NCI-H187 (cell line): ENCODE data around the gene YIPF3.
"Not testable (repeated sequence)": the region's sequence is repeated elsewhere in the genome, so short reads cannot be mapped to it uniquely, and the experiment has no call there.

ENCODE experiments used
- DNase-seq, 2 experiments: peaks; one replicate each; lab custom pipeline; 2025; lab: John Stamatoyannopoulos, UW

The YIPF3 gene

DNA sequence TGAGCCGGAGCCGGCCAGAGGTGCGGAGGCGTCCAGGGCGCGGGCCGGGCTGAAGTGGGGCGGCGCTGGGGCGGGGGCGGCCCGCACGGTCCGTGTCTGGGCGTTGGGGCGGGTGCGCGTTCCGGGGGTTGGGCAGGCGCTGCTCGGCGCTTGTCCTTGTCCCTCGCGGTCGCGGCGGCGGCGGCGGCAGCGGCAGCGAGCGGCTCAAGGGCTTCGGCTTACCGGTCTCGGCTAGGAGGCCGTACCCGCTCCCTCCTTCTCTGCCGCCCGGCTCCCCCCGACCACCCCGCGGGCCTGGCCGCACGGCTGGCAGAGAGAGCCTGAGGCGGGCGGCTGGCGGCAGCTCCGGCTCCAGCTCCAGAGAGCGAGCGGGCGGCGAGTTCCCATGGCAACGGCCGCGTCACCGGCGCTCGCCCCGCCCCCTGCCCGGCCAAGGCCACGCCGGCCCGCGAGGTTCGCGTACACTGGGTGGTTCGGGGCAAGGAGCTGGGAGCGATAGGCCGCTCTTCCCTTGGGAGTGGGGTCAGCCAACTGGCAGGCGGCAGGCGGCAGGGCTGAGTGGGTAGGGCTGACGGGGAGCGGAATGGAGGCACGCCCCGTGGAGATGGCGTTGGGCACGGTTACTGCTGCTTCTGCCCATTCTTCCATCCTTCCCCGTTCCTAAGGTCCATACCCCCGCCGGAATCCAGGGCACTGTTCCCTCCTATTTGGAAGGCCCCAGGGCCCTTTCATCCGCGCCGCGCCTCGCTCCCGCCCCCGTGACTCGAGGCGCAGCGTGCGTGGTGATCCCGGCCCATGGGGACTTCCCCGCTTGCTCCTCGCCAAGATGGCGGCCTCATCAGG, 6.5 kb downstream of the YIPF3 start, which contains the start of gene LRRC73:
TSS of gene LRRC73 (minus strand) at position 363 of the 843 bp plus-strand sequence. CDS start 561 bp downstream, outside the sequence.
- DNase-seq = peak; percentile 51 to 58

DNA sequence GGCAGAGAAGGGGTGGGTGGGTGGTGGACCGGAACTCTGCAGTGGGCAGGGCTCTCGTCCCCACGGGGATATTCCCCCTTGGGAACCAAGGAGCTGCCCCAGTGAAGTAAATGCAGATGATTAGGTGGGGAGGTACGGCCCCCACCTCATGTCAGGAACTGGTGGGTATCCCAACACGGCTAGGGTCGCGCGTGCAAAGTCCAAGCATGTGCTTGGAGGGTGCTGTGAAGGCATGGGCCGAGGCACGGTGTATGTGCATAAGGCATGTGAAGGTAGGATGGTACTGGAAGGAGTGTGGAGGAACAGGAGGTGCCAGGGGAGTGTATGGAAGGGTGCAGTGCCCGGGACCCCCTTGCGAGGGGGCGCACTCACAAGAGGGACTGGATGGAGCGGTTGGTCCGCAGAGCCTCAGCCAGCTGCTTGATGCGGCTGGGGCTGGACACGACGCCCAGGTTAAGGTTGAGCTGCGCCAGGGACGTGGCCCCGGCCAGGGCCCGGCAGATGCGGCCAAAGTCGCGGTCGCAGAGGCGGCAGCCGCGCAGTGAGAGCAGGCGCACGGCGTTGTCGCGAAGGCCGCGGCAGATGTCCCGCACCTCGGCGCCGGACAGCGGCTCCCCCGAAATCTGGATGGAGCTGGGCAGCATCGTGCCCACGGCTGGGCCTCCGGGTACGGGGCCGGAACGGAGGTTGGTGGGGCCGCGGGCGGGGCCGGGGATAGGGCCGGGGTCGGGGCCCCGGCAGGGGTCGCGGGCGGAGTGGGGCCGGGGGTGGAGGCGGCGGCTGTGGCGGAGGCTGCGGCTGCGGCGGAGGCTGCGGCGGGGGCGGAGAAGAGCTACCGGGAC, 7.4 kb downstream of the YIPF3 start:
- DNase-seq = no peak

DNA sequence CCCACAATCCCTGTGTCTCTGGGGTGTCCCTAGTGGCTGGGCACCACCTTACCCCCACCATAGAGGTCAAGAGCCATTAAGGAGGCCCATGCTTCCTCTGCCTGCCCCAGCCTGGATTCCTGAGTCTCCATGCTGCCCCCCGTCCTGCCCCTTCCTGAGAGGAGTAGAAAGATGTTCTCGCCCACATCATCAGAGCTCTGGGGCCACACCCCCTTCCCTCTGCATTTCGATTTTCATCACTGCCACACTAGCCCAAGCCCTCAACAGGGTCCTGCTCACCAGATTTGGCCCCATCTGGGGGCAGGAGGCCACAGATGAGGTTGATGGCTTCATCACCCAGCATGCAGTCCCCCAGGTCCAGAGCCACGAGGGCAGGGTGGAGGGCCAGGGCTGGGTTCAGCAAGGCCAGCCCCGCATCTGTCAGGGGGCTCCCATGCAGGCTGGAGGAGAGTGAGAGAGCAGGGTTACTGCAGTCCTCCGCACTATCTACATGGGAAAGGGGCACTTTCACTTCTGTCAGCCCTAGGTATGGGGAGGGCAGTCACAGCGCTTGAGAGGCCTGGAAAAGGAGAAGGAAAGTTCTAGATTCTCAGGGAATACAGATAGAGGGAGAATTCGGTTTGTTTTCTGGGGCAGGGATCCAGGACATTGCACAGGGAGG, 8.1 kb downstream of the YIPF3 start:
- no peak for DNase-seq

DNA sequence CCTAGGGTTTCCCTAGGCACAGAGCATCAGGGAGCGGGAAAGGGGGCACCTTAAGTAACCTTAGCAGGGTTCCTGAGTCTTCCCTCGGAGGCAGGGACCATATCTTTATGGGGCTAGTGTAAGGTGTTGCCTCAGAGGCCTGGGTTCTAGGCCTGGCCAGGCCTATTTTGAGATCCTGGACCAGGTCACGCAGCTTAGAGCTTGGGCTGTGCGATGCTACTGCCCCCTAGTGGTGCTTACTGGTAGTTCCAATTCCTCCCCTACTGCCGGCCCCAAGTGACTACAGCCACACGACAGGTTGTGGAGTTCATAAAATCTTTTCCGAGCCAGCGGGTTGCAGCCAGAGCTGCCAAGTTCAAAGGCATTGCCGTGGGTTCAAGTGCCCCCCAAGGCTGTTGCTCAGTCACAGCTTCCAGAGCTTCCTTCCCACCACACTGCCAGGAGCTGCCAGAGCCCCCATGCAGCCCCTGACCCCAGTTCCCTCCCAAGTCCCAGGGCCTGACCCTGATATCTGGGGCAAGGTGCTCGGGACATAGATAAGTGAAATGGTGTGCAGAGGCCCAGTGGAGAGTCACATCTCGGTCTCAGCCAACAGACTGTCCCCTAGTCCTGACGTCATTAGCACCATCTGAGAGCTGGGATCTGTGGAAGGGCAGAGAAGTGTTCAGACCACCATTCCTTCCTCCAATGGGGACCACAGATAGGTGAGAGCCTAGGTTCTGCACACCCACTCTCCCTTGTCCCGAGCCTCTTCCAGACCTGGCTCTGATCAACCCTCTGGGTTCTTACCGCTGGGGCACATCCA, 9.9 kb downstream of the YIPF3 start:
- DNase-seq = peak; percentile 29 to 46

DNA sequence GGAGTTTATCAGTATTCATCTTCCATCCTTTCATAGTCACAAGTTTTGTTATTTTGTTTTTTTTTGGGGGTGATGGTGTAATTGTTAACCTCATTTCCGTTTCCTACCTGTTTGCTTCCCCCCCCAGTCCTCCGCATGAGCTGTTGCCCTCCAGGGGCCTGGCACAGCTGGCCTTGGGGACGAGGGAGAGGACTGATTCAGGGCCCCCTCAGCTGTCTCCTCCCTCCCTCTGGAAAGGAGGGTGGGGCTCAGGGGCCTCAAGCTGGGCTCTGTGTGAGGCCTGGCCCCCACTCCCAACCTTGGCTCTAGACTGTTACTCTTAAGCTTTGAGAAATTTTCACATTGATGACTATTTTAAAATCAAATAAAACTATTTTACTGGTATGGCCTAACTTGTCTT, 10.6 kb downstream of the YIPF3 start:
- no peak for DNase-seq

DNA sequence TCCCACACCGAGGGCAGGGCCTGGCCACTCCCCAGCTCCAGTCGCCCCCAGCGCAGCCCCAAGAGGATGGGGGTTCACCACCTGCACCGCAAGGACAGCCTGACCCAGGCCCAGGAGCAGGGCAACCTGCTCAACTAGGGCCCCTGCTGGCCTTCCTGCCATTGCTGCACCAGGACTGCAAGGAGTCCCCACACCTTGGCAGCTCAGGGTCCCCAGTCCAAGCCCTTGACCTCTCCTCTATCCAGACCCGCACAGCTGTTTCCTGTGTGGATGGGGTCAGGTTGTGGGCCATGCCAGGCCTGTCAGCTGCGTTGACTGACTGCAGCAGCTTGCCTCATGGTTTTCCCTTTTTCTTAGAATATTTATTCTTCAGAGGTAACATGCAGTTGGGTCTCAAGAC, 11.0 kb downstream of the YIPF3 start:
- no peak for DNase-seq

DNA sequence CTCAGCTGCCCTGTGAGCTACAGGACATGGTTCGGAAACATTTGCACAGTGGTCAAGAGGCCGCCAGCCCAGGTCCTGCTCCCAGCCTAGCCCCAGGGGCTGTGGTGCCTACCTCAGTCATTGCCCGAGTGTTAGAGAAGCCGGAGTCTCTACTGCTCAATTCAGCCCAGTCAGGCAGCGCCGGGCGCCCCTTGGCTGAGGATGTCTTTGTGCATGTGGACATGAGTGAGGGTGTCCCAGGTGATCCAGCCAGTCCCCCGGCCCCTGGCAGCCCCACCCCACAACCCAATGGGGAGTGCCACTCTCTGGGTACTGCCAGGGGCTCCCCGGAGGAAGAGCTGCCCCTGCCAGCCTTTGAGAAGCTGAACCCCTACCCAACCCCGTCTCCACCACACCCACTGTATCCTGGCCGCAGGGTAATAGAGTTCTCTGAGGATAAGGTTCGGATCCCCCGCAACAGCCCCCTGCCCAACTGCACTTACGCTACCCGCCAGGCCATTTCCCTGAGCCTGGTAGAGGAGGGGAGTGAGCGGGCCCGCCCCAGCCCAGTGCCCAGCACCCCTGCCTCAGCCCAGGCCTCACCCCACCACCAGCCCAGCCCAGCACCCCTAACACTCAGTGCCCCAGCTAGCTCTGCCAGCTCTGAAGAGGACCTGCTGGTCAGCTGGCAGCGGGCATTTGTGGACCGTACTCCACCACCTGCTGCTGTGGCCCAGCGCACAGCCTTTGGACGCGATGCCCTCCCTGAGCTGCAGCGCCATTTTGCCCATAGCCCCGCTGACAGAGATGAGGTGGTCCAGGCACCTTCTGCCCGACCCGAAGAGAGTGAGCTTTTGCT, 11.8 kb downstream of the YIPF3 start:
- no peak for DNase-seq

DNA sequence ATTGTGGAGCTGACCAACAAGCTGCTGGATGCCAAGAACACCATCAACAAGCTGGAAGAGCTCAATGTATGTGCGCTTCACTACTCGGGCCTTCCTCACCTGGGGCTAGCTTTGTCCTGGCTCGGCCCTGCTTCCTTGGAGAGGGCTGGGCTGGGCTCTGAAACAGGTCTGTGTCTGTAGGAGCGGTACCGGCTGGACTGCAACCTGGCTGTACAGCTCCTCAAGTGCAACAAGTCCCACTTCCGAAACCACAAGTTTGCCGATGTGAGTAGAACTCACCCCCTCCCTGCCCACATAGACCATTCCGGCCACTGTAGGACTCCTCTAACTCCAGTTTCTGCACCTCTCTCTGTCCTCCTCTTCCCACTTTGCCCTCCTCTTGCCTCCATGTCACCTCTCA, 13.3 kb downstream of the YIPF3 start:
- no peak for DNase-seq

DNA sequence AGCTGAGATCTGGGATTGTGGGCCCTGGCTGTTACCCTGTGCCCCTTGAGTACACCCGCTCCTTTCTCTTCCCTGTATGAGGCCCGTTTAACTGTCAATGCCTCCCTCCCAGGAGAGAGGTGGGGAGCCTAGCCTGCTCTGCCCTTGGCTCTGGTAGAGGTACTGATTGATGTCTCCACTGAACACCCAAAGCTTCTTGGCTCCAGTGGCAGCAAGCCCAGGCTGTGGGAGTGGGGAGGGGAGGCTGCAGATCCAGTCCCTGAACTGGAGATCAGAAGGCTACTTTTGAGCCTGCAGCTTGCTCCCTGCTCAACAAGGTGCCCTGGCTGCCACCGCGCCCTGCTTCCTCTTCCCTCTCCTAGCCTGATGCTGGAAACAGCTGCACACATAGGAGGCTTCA, 14.1 kb downstream of the YIPF3 start:
- DNase-seq = no peak

DNA sequence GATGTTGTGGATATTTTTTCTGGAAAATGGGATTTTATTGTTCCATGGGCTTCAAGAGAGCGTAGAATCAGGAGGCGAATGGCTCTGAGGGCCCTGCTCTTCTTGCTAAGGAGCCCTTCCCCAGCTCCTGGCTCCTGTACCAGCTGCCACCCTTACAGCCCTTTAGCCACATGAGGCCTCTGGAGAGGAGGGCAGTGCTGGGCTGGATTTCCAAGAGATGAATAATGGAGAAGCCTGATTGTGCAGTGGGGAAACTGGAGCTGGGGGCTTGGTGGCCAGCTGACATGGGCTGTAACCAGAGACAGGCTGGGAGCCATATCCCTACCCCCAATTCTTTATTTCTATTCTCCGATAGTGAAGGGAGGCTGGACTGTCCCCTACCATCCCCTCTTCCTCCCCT, 15.8 kb downstream of the YIPF3 start:
- no peak for DNase-seq

DNA sequence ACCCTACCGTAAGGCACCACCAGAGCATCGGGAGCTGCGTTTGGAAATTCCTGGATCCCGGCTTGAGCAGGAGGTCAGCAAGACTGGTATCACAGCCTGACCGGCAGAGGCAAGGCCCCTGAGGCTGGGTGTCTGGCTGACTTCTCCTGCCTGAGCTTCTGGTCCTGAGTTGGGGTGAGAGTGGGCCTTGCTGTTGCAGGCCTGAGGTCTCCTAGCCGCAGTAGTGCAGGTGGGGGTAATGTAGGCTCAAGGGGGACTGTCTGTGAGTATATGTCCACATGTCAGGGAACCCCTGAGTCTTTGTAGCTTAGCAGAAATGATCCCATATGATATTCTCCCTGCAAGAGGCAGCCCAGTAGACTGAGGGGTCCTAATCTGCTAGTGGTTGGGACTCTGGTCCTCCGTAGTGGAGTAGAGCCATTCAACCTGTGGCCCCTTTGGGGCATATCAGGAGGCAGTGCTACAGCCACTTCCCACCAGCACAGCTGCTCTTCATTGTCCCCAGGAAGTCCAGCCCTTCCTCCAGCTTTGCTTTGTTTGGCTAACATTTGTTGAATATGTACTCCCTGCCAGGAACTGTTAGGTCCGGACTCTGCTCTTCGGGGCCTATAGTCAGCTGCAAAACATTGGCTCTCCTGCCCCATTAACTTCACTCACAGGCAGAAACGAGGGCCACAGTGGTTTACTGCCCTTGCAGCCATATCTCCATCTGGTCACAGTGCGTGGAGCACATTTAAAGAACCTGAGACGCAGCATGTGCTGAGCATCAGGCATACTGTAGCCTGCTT, 17.5 kb downstream of the YIPF3 start:
- DNase-seq = no peak

DNA sequence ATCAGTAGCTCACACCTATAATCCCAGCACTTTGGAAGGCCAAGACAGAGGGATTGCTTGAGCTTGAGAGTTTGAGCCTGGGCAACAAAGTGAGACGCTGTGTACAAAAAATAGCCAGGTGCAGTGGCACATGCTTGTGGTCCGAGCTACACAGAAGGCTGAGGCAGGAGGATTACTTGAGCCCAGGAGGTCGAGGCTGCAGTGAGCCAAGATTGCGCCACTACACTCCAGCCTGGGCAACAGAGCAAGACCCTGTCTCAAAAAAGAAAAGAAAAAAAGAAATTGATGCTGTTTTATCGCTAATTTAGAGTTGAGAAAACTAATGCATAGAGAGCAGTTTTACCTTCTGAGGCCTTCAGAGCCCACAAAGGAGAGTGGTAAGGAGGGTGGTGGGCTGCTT, 18.4 kb downstream of the YIPF3 start:
- DNase-seq = not testable (repeated sequence)

DNA sequence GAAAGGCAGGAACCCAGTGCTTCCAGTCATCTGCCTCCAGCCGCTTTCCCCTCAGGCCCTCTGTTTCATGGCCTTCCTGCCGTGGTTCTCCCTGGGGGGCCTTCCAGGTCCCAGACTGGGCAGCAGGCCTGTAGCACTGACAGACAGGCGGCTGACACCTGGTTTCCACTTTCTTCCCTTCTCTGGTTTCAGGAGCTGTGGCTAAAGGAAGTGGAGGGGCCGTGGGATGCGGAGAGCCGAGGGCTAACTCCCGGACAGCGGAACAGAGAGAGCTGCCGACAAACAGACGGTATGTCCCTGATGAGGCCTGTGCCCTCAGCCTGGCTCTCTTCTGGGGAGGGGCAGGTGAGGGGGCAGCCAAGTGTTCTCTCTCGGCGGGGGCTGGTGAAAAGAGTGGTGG, 19.0 kb downstream of the YIPF3 start:
- no peak for DNase-seq

DNA sequence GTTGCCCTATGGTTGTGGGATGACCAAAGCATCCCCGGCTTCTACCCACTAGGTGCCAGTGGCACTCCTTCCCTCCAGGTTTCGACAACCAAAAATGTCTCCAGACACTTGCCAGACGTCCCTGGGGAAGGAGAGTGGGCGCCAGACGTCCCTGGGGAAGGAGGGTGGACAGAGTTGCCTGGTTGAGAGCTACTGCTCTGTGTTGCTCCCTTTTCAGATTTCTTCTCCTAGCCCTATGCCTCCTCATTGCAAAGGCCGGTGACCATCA, 19.7 kb downstream of the YIPF3 start:
- DNase-seq = no peak

DNA sequence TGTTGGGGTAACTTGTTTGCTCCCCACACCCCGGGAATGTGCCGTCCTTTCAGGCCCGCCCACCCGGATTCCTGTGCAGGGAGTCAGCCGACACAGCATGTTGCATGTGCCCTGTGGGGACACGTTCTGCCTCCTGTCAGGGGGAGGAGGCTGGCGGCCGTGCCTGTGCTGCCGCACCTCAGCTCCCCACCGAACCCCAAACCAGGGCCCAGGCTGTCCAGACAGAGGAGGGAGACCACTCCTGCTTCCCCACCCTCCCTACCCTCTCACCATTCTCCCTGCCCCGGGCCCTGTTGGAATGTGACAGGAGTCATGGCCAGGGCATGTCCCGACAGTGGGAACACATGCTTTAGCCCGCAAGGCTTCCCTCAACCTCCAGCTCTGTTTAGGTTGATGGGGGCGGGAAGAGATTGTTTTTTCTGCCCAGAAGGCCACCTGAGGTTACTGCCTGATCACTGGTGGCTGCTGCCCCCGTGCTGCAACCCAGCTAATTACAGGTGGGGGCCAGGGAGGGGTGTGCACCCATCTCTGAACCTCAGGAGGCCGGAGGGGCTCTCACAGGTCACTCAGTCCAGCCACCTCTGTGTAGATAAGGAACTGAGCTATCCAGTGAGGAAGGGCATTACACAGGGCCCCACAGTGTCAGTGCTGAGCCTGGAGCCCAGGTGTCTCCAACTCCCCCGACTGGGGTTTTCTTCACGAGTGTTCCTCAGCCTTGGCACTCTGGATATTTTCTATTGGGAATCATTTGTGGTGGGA, 20.2 kb downstream of the YIPF3 start:
- DNase-seq = no peak

DNA sequence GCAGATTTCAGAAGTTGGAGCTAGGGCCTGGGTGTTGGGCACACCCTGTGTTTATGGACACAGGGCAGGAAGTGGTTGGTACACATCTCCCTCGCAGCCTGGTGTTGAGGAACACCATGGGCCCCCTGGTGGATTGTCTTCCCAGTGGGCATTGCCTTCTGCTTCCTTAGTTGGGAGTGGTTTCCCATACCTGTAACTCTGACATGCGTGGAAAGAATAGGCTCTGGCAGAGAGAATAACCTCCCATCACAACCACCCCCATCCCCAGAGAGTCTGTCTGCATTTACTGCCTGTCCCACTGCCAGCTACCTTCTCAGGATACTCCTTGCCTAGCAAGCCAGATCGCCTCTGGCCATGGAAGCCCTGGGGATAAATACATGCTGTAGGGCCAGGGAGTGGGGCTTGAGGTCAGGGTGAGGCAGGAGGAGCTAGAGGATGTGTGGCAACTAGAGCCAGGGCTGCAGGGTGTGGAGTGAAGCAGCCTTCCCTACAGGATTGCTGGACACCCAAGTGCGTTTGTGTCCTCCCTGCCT, 21.3 kb downstream of the YIPF3 start:
- DNase-seq = no peak

DNA sequence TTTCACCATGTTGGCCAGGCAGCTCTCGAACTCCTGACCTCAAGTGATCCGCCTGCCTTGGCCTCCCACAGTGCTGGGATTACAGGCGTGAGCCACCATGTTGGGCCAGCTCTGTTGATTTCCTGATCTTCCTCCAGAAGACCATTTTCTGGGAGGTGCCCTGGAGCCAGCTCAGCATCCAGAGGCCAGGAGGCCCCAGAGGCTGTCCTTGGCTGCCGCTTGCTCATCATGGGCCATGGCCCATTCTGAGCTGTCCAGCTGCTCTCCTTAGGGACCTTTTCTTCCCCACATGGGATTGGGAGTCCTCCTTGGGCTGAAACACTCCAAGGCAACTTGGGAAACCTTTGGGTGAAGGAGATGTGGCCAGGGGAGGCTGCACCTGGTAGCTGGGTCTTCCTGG, 22.0 kb downstream of the YIPF3 start:
- DNase-seq = no peak

DNA sequence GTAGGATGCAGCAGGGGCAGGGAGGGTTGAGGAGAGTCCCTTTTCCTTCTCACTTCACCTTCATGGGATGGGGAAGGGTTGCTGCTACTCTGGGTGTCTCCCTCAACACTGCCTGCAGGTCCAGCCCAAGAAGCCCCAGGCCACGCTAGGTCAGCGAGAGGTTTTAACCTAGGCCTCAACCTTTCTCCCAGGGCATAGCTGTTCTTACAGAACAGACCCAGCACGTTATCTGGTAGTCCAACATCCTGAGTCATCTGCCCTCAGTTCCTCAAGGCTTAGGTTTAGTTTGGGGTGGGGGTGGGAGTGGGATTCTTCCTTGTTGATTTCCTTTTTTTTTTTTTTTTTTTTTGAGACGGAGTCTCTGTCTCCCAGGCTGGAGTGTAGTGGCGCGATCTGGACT, 22.4 kb downstream of the YIPF3 start:
- no peak for DNase-seq

DNA sequence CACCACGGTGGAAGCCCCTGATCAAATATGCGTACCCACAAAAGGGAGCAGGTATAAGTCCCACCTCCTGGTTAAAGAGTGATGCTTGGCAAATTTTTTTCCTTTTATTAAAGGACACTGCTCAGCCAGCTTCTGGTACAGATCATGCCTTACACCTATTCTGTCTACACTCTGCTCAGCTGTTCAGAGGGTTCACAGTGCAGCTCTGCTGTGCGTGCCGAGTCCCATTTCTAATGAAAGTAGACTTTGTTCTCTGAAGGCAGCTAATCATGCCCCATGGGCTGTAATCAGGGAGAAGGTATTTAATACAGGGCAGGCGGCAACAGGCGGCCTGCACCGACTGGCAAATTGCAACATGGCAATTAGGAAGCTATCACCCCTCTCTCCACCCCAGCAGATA, 22.9 kb downstream of the YIPF3 start:
- DNase-seq = no peak
